Mesenchymal stem cell (in vitro differentiated cells and primary cell): ENCODE data around the gene WNT9A.

Experiments used
- DNase-seq: peaks from one replicate; pipeline ENCODE4 v3.0.0-alpha.2; 2013
- H2AFZ ChIP-seq: one replicate; pipeline ENCODE4 v1.6.1; 2013; ENCODE audit warnings: low read depth, mild to moderate bottlenecking, control low read depth, inconsistent platforms, low read length, moderate library complexity
- H2AK5ac ChIP-seq: 2 replicates; pipeline ENCODE4 v1.6.1; 2013; ENCODE audit warnings: low read length, moderate library complexity, mild to moderate bottlenecking, inconsistent platforms; ENCODE audit not compliant: severe bottlenecking
- H2BK120ac ChIP-seq: one replicate; pipeline ENCODE4 v1.6.1; 2013; ENCODE audit warnings: low read depth, mild to moderate bottlenecking, inconsistent platforms, low read length, moderate library complexity
- H2BK12ac ChIP-seq, 2 experiments: one replicate each; pipeline ENCODE4 v1.6.1; 2013; ENCODE audit warnings: inconsistent platforms in 2 of 2, low read length in 2 of 2, mild to moderate bottlenecking in 2 of 2, moderate library complexity in 2 of 2, control low read depth in 1 of 2
- H2BK15ac ChIP-seq: one replicate; pipeline ENCODE4 v1.6.1; 2013; ENCODE audit warnings: mild to moderate bottlenecking, low read depth, inconsistent platforms; ENCODE audit not compliant: poor library complexity, severe bottlenecking
- H2BK5ac ChIP-seq: 2 replicates; pipeline ENCODE4 v1.6.1; 2013; ENCODE audit warnings: low read depth, mild to moderate bottlenecking, low read length, control low read depth, inconsistent platforms; ENCODE audit not compliant: poor library complexity, severe bottlenecking
- H3K14ac ChIP-seq, 2 experiments: one replicate each; pipeline ENCODE4 v1.6.1; 2013; ENCODE audit warnings: inconsistent platforms in 2 of 2, low read length in 2 of 2, control low read depth in 1 of 2, mild to moderate bottlenecking in 1 of 2, moderate library complexity in 1 of 2
- H3K18ac ChIP-seq, 2 experiments: one replicate each; pipeline ENCODE4 v1.6.1; 2013; ENCODE audit warnings: inconsistent platforms in 2 of 2, low read length in 2 of 2, control low read depth in 1 of 2, low read depth in 1 of 2, mild to moderate bottlenecking in 1 of 2
- H3K23ac ChIP-seq, 2 experiments: one replicate each; pipeline ENCODE4 v1.6.1; 2013; ENCODE audit warnings: inconsistent platforms in 2 of 2, low read length in 2 of 2, mild to moderate bottlenecking in 2 of 2, moderate library complexity in 2 of 2, control low read depth in 1 of 2
- H3K27ac ChIP-seq: 2 replicates; pipeline ENCODE4 v1.5.1; 2013; ENCODE audit warnings: mild to moderate bottlenecking, moderate library complexity, low read length, control low read depth, inconsistent platforms; ENCODE audit not compliant: poor library complexity, severe bottlenecking
- H3K27me3 ChIP-seq, 2 experiments: 2 replicates each; pipeline versions ENCODE4 v1.6.1 to v1.7.0; 2013; ENCODE audit warnings: low read length in 2 of 2, mild to moderate bottlenecking in 2 of 2, moderate library complexity in 2 of 2, control low read depth in 1 of 2, inconsistent platforms in 1 of 2; ENCODE audit not compliant: control insufficient read depth in 1 of 2, insufficient read depth in 1 of 2
- H3K36me3 ChIP-seq, 2 experiments: 2 replicates each; pipeline versions ENCODE4 v1.6.1 to v1.7.0; 2013; ENCODE audit warnings: low read length in 2 of 2, control low read depth in 1 of 2, inconsistent platforms in 1 of 2, low read depth in 1 of 2, mild to moderate bottlenecking in 1 of 2; ENCODE audit not compliant: insufficient read depth in 2 of 2, control insufficient read depth in 1 of 2
- H3K4ac ChIP-seq, 2 experiments: one replicate each; pipeline ENCODE4 v1.6.1; 2013; ENCODE audit warnings: inconsistent platforms in 2 of 2, low read length in 2 of 2, mild to moderate bottlenecking in 2 of 2, moderate library complexity in 2 of 2, control low read depth in 1 of 2, low read depth in 1 of 2
- H3K4me1 ChIP-seq: 2 replicates; pipeline ENCODE4 v1.6.1; 2013; ENCODE audit warnings: low read depth, low read length, control low read depth; ENCODE audit not compliant: control insufficient read depth, insufficient read depth
- H3K4me2 ChIP-seq: 2 replicates; pipeline ENCODE4 v1.6.1; 2013; ENCODE audit warnings: low read length, mild to moderate bottlenecking, inconsistent platforms; ENCODE audit not compliant: poor library complexity, severe bottlenecking
- H3K4me3 ChIP-seq, 2 experiments: 2 replicates each; pipeline versions ENCODE4 v1.5.1 to v1.7.0; 2013; ENCODE audit warnings: low read length in 2 of 2, mild to moderate bottlenecking in 2 of 2, control low read depth in 1 of 2, low read depth in 1 of 2; ENCODE audit not compliant: insufficient read depth in 1 of 2
- H3K79me1 ChIP-seq: replicated peaks from 2 replicates; pipeline ENCODE4 v1.6.1; 2013; ENCODE audit warnings: mild to moderate bottlenecking, control low read depth, low read length, inconsistent platforms; ENCODE audit not compliant: poor library complexity, severe bottlenecking
- H3K9ac ChIP-seq: 2 replicates; pipeline ENCODE4 v1.7.0; 2013; ENCODE audit warnings: mild to moderate bottlenecking, low read length, moderate library complexity
- H3K9me3 ChIP-seq: 2 replicates; pipeline ENCODE4 v1.7.0; 2013; ENCODE audit warnings: mild to moderate bottlenecking, low read length; ENCODE audit not compliant: control insufficient read depth
- H4K8ac ChIP-seq: one replicate; pipeline ENCODE4 v1.6.1; 2013; ENCODE audit warnings: inconsistent platforms, mild to moderate bottlenecking, low read length, moderate library complexity
- H4K91ac ChIP-seq: one replicate; pipeline ENCODE4 v1.6.1; 2013; ENCODE audit warnings: mild to moderate bottlenecking, low read length, inconsistent platforms
- WGBS: methylation state at CpG from one replicate; pipeline ENCODE4 v1.1.7; 2013; ENCODE audit warnings: mixed read lengths; 5-methylcytosine and 5-hydroxymethylcytosine counted together

WNT9A gene

DNA sequence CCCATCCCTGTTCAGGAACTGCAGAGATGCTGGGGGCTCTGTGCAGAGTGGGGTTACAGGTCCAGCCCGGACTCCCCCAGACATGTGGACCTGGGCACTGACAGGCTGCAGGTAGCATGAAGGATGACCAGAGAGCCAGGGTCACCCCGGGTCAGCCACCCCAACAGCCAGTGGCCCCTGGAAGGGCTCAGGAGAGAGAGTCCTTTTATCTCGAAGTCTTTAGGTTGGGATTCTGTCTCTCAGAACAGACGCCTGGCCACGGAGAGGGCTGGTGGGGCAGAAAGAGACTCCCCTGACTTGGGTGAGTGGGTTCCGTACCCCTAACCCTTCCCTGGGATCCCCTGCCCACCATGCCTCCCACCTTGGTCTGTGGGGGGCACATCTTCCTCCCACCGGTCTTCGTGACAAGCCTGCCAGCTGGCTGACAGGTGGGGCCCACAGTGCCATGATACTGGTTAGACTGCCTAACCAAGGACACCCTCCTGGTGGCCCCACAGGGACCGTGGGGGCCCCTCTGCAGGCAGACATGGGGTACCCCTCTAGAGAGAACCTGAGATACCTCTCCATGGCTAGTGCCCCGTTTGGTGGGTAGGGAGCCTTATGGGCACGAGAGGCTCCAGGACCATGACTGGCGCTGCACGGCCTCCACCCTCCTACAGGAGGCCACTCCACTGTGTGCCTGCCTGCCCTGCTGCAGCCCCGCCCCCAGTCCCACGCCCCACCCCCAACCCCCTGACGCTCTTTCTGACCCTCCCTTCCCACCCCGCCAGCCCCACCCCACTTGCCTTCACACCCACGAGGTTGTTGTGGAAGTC, 24.2 kb downstream of the WNT9A start:
- Histone ChIP-seq H3K27me3 (no peaks in the 10 kb centered on the region), H4K8ac (no peak overlapping the region), H3K14ac (no peak overlapping the region), H2BK12ac (no peak overlapping the region), H3K4me3 (no peak overlapping the region), H3K27ac (no peak overlapping the region), H4K91ac (no peak overlapping the region), H2BK5ac (no peak overlapping the region), H3K79me1 (peaks cover 29% of the 10 kb centered on the region), H3K4me1 (peaks cover 23% of the 10 kb centered on the region), H3K9ac (no peak overlapping the region), H2AK5ac (no peak overlapping the region), H3K4ac (no peak overlapping the region), H2AFZ (no peak overlapping the region), H2BK15ac (no peak overlapping the region), H3K4me2 (no peak overlapping the region), H2BK120ac (no peak overlapping the region), H3K9me3 (no peaks in the 10 kb centered on the region), H3K36me3 (peaks cover 8 to 63% of the 10 kb centered on the region in 2 experiments), H3K23ac (no peak overlapping the region), H3K18ac (no peak overlapping the region)
- DNase-seq: no peak
- 79% methylated on average over 17 of the region's 18 CpGs for WGBS

DNA sequence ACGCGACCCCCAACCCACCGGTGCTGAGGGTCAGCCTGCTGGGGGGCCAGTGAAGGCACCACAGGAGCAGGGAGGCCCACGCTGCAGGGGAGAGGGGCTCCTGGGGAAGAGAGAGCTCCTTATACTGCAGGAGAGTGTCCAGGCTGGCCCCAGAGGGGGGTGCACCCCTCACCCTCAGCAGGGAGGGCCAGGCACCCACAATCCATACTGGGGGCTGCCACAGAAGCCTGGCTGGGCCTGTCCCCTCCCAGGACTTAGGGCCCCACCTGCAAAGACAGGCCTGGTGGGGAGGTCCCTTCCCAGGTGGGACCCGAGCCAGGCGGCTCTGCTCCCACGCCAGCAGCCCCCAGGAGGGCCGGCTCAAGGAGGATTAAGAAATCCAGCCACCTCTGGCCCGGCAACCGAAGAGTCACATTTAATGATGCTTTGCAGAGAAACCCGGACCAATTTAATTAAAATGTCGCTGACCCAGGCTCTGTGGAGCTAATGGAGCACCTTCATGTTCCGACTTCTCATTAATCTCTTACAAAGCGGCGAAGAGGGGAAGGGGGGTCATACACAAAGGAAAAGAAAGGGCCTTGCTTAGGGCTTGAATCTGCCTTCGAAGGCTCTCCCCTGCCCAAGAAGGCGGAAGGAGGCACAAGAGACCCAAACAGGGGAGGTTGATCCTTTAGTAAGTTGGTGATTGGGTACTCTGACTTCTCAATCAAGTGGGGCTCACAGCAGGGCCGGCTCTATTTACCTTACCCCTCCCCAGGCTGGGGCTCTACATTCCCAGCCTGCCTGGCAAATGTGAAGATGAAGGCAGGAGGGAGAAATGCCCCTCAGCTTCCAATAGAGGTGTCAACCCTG, 25.0 kb downstream of the WNT9A start:
- Histone ChIP-seq H4K8ac (no peak overlapping the region), H2BK15ac (no peak overlapping the region), H3K27ac (no peak overlapping the region), H3K4me3 (no peak overlapping the region), H3K4me2 (no peak overlapping the region), H3K14ac (no peak overlapping the region), H3K79me1 (peaks cover 22% of the 10 kb centered on the region), H3K4ac (no peak overlapping the region), H4K91ac (no peak overlapping the region), H3K27me3 (no peaks in the 10 kb centered on the region), H3K18ac (no peak overlapping the region), H2AK5ac (no peak overlapping the region), H2AFZ (no peak overlapping the region), H3K9me3 (no peaks in the 10 kb centered on the region), H3K4me1 (peaks cover 20% of the 10 kb centered on the region), H3K9ac (no peak overlapping the region), H2BK5ac (no peak overlapping the region), H2BK120ac (no peak overlapping the region), H2BK12ac (no peak overlapping the region), H3K36me3 (peaks cover 8 to 63% of the 10 kb centered on the region in 2 experiments), H3K23ac (no peak overlapping the region)
- DNase-seq: no peak
- 88% methylated on average over 15 of the region's 18 CpGs for WGBS

DNA sequence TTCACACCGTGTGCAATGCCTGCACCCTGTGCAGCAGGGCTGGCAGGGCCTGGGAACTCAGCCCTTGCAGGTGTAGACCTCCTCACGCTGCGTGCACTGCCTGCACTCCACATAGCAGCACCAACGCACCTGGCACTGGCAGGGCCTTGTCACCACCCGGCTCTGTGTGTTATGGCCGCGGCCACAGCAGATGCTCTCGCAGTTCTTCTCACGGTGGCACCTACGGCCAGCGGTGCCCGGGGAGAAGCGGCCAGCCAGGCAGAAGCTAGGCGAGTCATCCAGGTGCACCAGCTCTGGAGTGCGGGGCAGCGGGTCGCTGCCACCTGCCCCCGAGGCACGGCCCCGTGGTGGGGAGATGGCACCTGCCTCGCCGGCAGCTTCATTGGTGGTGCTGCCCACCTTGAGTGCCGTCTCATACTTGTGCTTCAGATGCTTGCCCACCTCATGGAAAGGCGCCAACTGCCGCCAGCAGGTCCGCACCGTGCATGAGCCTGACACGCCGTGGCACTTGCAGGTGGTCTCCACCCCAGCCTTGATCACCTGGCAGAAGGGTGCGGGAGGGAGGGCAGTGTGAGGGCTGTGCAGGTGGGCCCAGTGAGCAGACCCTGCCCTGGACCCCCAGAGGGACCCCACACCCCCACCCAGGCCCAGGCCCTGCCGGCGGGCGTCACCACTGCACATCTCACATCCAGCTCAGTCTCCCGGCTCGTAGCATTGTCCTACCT, 26.1 kb downstream of the WNT9A start:
- H3K4me3 ChIP-seq: no peak overlapping the region
- no peaks in the 10 kb centered on the region for H3K27me3 ChIP-seq
- peaks cover 29% of the 10 kb centered on the region for H3K4me1 ChIP-seq
- no peak overlapping the region for H3K9ac ChIP-seq
- no peak overlapping the region for H4K8ac ChIP-seq
- no peak overlapping the region for H3K23ac ChIP-seq
- H3K9me3 ChIP-seq: no peaks in the 10 kb centered on the region
- no peak overlapping the region for H2BK5ac ChIP-seq
- H3K79me1 ChIP-seq: peaks cover 17% of the 10 kb centered on the region
- no peak overlapping the region for H2BK120ac ChIP-seq
- no peak overlapping the region for H2AK5ac ChIP-seq
- no peak overlapping the region for H3K14ac ChIP-seq
- H3K36me3 ChIP-seq: peaks cover 8 to 62% of the 10 kb centered on the region in 2 experiments
- no peak overlapping the region for H2BK15ac ChIP-seq
- no peak overlapping the region for H3K27ac ChIP-seq
- H4K91ac ChIP-seq: no peak overlapping the region
- H2AFZ ChIP-seq: no peak overlapping the region
- H2BK12ac ChIP-seq: no peak overlapping the region
- DNase-seq: no peak
- H3K4me2 ChIP-seq: no peak overlapping the region
- WGBS: 94% methylated on average over 34 of the region's 35 CpGs
- H3K4ac ChIP-seq: no peak overlapping the region
- no peak overlapping the region for H3K18ac ChIP-seq

DNA sequence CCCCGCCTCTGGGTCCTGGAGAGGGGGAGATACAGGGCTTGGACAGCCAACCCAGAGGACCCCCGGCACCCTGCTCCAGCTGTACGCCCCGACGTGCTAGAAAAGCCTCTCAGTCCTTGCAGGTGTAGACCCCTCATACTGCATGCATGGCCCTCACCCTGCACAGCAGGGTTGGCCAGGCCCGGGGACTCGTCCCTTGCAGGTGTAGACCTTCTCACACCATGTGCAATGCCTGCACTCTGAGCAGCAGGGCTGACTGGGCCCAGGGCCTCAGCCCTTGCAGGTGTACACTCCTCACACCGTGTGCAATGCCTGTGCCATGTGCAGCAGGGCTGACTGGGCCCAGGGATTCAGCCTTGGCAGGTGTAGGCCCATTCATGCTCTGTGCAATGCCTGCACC, 26.8 kb downstream of the WNT9A start:
- Histone ChIP-seq H3K18ac (no peak overlapping the region), H3K27ac (no peak overlapping the region), H2BK5ac (no peak overlapping the region), H2BK12ac (no peak overlapping the region), H3K36me3 (peaks cover 8 to 57% of the 10 kb centered on the region in 2 experiments), H3K4me1 (peaks cover 36% of the 10 kb centered on the region), H3K9me3 (no peaks in the 10 kb centered on the region), H3K27me3 (no peaks in the 10 kb centered on the region), H2AFZ (no peak overlapping the region), H3K4ac (no peak overlapping the region), H3K14ac (no peak overlapping the region), H2BK15ac (no peak overlapping the region), H2AK5ac (no peak overlapping the region), H2BK120ac (no peak overlapping the region), H3K9ac (no peak overlapping the region), H4K91ac (no peak overlapping the region), H3K23ac (no peak overlapping the region), H3K4me2 (no peak overlapping the region), H4K8ac (no peak overlapping the region), H3K4me3 (no peak overlapping the region), H3K79me1 (peaks cover 11% of the 10 kb centered on the region)
- no peak for DNase-seq
- 81% methylated on average over 8 of the region's 8 CpGs for WGBS
